Upper lobe of left lung (tissue), 4 donors: ENCODE data around the gene ATP2B1.

Experiments used
- EP300 ChIP-seq, 4 donors: sonication (generic); formaldehyde crosslinking; IDR thresholded peaks; one replicate each; pipeline ENCODE4 v1.5.1; 2017; ENCODE audit warnings: antibody characterized with exemption in 4 of 4, control low read depth in 2 of 4
- POLR2A ChIP-seq, 4 donors: fragments of 450-650 bp; IDR thresholded peaks; one replicate each; pipeline ENCODE4 v1.5.1; 2016 to 2017; ENCODE audit warnings: antibody characterized with exemption in 4 of 4, mild to moderate bottlenecking in 2 of 4
- TF ChIP-seq, protein P1 (sequence below), 6 experiments: fragments of 450-650 bp in 4 of 6; fragments of 200-600 bp in 2 of 6; sonication (generic) in 2 of 6; IDR thresholded peaks; one replicate each; pipeline ENCODE4 v1.5.1; 2016 to 2019; ENCODE audit warnings: antibody characterized with exemption in 6 of 6

- TF ChIP-seq, protein P1, sequence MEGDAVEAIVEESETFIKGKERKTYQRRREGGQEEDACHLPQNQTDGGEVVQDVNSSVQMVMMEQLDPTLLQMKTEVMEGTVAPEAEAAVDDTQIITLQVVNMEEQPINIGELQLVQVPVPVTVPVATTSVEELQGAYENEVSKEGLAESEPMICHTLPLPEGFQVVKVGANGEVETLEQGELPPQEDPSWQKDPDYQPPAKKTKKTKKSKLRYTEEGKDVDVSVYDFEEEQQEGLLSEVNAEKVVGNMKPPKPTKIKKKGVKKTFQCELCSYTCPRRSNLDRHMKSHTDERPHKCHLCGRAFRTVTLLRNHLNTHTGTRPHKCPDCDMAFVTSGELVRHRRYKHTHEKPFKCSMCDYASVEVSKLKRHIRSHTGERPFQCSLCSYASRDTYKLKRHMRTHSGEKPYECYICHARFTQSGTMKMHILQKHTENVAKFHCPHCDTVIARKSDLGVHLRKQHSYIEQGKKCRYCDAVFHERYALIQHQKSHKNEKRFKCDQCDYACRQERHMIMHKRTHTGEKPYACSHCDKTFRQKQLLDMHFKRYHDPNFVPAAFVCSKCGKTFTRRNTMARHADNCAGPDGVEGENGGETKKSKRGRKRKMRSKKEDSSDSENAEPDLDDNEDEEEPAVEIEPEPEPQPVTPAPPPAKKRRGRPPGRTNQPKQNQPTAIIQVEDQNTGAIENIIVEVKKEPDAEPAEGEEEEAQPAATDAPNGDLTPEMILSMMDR (IDR thresholded peaks at IDR 0.05) = no peak
- TF ChIP-seq EP300 (IDR thresholded peaks at IDR 0.05) (no peak), POLR2A (IDR thresholded peaks at IDR 0.05) (no peak)
These were observed 74.1 kb downstream of the ATP2B1 start for GRCh38 chr12:89634508-89634907.
